Measurements from ENCODE around the gene TBC1D22A. TPM values are rescaled to one million over a fixed set of nuclear protein-coding genes. Genes with fewer than 3 reads are reported as not detected.

The TBC1D22A gene
- polyA plus RNA-seq, 1 donor from 2014 or later, result 9.3 TPM

DNA sequence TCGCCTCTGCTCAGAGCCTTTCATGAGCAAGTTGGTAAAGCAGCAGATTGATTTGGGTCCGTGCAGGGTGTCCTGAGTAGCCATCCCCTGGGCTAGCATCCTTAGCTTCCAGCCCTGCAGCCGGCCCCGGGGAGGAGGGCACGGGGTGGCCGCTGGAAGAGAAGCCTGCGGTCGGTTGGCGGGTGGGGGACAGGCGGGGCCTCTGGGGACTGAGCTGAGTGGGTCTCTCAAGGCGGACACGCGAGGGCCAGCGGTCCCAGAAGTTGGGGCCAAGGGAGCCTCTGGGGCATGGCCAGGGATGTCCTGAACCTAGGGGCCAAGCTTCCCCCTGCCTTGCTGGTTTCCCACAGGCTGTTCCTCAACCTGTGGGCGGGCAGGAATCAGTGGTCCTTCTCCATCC, 143.0 kb downstream of the TBC1D22A start:
- no peak overlapping the region for H3K27ac ChIP-seq (ENCODE audit: low read length)
- H2AFZ ChIP-seq (ENCODE audit: low read depth, low read length), result no peak overlapping the region
- H3K79me2 ChIP-seq (replicated peaks; ENCODE audit: insufficient read depth, low read length), result no peaks in the 10 kb centered on the region
- no peaks in the 10 kb centered on the region for H3F3A ChIP-seq (ENCODE audit: insufficient read depth, low read length, poor library complexity, severe bottlenecking)
- no peak overlapping the region for H3K4me3 ChIP-seq (ENCODE audit: low read length)
- H3K9me3 ChIP-seq (ENCODE audit: low read length), result no peaks in the 10 kb centered on the region
- no peaks in the 10 kb centered on the region for H3K9me2 ChIP-seq (ENCODE audit: insufficient read depth, low read length)
- TF ChIP-seq MXI1 (conservative IDR thresholded peaks at IDR 0.05; ENCODE audit: poor library complexity, severe bottlenecking), result no peak
- TF ChIP-seq, protein P1, sequence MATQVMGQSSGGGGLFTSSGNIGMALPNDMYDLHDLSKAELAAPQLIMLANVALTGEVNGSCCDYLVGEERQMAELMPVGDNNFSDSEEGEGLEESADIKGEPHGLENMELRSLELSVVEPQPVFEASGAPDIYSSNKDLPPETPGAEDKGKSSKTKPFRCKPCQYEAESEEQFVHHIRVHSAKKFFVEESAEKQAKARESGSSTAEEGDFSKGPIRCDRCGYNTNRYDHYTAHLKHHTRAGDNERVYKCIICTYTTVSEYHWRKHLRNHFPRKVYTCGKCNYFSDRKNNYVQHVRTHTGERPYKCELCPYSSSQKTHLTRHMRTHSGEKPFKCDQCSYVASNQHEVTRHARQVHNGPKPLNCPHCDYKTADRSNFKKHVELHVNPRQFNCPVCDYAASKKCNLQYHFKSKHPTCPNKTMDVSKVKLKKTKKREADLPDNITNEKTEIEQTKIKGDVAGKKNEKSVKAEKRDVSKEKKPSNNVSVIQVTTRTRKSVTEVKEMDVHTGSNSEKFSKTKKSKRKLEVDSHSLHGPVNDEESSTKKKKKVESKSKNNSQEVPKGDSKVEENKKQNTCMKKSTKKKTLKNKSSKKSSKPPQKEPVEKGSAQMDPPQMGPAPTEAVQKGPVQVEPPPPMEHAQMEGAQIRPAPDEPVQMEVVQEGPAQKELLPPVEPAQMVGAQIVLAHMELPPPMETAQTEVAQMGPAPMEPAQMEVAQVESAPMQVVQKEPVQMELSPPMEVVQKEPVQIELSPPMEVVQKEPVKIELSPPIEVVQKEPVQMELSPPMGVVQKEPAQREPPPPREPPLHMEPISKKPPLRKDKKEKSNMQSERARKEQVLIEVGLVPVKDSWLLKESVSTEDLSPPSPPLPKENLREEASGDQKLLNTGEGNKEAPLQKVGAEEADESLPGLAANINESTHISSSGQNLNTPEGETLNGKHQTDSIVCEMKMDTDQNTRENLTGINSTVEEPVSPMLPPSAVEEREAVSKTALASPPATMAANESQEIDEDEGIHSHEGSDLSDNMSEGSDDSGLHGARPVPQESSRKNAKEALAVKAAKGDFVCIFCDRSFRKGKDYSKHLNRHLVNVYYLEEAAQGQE (IDR thresholded peaks at IDR 0.05; ENCODE audit: borderline replicate concordance), result no peak
- no peak for TF ChIP-seq POLR2AphosphoS5 (IDR thresholded peaks at IDR 0.05)
- TF ChIP-seq EZH2 (IDR thresholded peaks at IDR 0.05; ENCODE audit: borderline replicate concordance, insufficient read depth, low read length, poor library complexity, severe bottlenecking), result no peak
- TF ChIP-seq TAF1 (IDR thresholded peaks at IDR 0.05; ENCODE audit: low read depth), result no peak
- no peak for TF ChIP-seq RAD21 (conservative IDR thresholded peaks at IDR 0.05)
- TF ChIP-seq EP300 (conservative IDR thresholded peaks at IDR 0.05; ENCODE audit: poor library complexity, severe bottlenecking), result no peak
- no peak overlapping the region for H3K9ac ChIP-seq (ENCODE audit: low read length)
- H3K4me2 ChIP-seq (ENCODE audit: low read length), result no peak overlapping the region
- no peaks in the 10 kb centered on the region for H3K36me3 ChIP-seq (ENCODE audit: insufficient read depth, low read length)
- no peaks in the 10 kb centered on the region for H4K20me1 ChIP-seq (ENCODE audit: insufficient read depth)
- no peaks in the 10 kb centered on the region for H3K27me3 ChIP-seq (ENCODE audit: insufficient read depth, low read depth, low read length)

- Histone ChIP-seq H3K27me3 (ENCODE audit: insufficient read depth, low read depth, low read length) (no peaks in the 10 kb centered on the region), H3K9ac (ENCODE audit: low read length) (no peak overlapping the region), H3K9me3 (ENCODE audit: low read length) (no peaks in the 10 kb centered on the region), H3K4me3 (ENCODE audit: low read length) (no peak overlapping the region), H3K36me3 (ENCODE audit: insufficient read depth, low read length) (no peaks in the 10 kb centered on the region), H2AFZ (ENCODE audit: low read depth, low read length) (no peak overlapping the region), H4K20me1 (ENCODE audit: insufficient read depth) (no peaks in the 10 kb centered on the region), H3K4me2 (ENCODE audit: low read length) (no peak overlapping the region), H3F3A (ENCODE audit: insufficient read depth, low read length, poor library complexity, severe bottlenecking) (no peaks in the 10 kb centered on the region), H3K27ac (ENCODE audit: low read length) (no peak overlapping the region), H3K79me2 (replicated peaks; ENCODE audit: insufficient read depth, low read length) (no peaks in the 10 kb centered on the region), H3K9me2 (ENCODE audit: insufficient read depth, low read length) (no peaks in the 10 kb centered on the region)
- TF ChIP-seq EZH2 (IDR thresholded peaks at IDR 0.05; ENCODE audit: borderline replicate concordance, insufficient read depth, low read length, poor library complexity, severe bottlenecking) (no peak), MXI1 (conservative IDR thresholded peaks at IDR 0.05; ENCODE audit: poor library complexity, severe bottlenecking) (no peak), SMC3 (conservative IDR thresholded peaks at IDR 0.05; ENCODE audit: poor library complexity) (no peak), EP300 (conservative IDR thresholded peaks at IDR 0.05; ENCODE audit: poor library complexity, severe bottlenecking) (no peak), RAD21 (conservative IDR thresholded peaks at IDR 0.05) (no peak), POLR2AphosphoS5 (IDR thresholded peaks at IDR 0.05) (no peak), TAF1 (IDR thresholded peaks at IDR 0.05; ENCODE audit: low read depth) (no peak)
- TF ChIP-seq, protein P2, sequence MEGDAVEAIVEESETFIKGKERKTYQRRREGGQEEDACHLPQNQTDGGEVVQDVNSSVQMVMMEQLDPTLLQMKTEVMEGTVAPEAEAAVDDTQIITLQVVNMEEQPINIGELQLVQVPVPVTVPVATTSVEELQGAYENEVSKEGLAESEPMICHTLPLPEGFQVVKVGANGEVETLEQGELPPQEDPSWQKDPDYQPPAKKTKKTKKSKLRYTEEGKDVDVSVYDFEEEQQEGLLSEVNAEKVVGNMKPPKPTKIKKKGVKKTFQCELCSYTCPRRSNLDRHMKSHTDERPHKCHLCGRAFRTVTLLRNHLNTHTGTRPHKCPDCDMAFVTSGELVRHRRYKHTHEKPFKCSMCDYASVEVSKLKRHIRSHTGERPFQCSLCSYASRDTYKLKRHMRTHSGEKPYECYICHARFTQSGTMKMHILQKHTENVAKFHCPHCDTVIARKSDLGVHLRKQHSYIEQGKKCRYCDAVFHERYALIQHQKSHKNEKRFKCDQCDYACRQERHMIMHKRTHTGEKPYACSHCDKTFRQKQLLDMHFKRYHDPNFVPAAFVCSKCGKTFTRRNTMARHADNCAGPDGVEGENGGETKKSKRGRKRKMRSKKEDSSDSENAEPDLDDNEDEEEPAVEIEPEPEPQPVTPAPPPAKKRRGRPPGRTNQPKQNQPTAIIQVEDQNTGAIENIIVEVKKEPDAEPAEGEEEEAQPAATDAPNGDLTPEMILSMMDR (IDR thresholded peaks at IDR 0.05; ENCODE audit: poor library complexity, severe bottlenecking), result no peak
- TF ChIP-seq, protein P1 (IDR thresholded peaks at IDR 0.05; ENCODE audit: borderline replicate concordance), result no peak
Measured at GRCh38 chr22:46905834-46906233, 143.4 kb downstream of the TBC1D22A start.
